DOHH2 (cell line): ENCODE results near the gene FMNL3.

Experiments
- H3F3A ChIP-seq: fragments of 200-600 bp; sonication (generic), shearing (Covaris generic); 2 replicates; pipeline ENCODE4 v1.6.0; 2016; ENCODE audit warnings: antibody characterized with exemption, mild to moderate bottlenecking; ENCODE audit not compliant: control insufficient read depth, insufficient read depth
- H3K27ac ChIP-seq: fragments of 200-600 bp; sonication (generic); 2 replicates; pipeline ENCODE4 v1.5.1; 2014; ENCODE audit warnings: low read depth, mild to moderate bottlenecking, low read length, moderate library complexity
- H3K27me3 ChIP-seq: fragments of 200-600 bp; sonication (generic); 2 replicates; pipeline ENCODE4 v1.6.1; 2014; ENCODE audit warnings: mild to moderate bottlenecking, low read length, mixed read lengths; ENCODE audit not compliant: control insufficient read depth
- H3K36me3 ChIP-seq: fragments of 200-600 bp; sonication (generic); 2 replicates; pipeline ENCODE4 v1.6.1; 2014; ENCODE audit warnings: mild to moderate bottlenecking, low read length, moderate library complexity, mixed read lengths; ENCODE audit not compliant: control insufficient read depth
- H3K4me1 ChIP-seq: fragments of 200-600 bp; sonication (generic); 2 replicates; pipeline ENCODE4 v1.6.1; 2014; ENCODE audit warnings: mild to moderate bottlenecking, low read length, mixed read lengths; ENCODE audit not compliant: control insufficient read depth
- H3K4me2 ChIP-seq: fragments of 200-600 bp; sonication (generic); 2 replicates; pipeline ENCODE4 v1.6.0; 2014; ENCODE audit warnings: mild to moderate bottlenecking, low read length, moderate library complexity
- H3K4me3 ChIP-seq: fragments of 200-600 bp; sonication (generic); 2 replicates; pipeline ENCODE4 v1.5.1; 2014; ENCODE audit warnings: mild to moderate bottlenecking, low read length, mixed read lengths
- H3K79me2 ChIP-seq: fragments of 200-600 bp; sonication (generic); 2 replicates; pipeline ENCODE4 v1.6.1; 2014; ENCODE audit warnings: mild to moderate bottlenecking, low read length, mixed read lengths; ENCODE audit not compliant: control insufficient read depth
- H3K9me2 ChIP-seq: fragments of 200-600 bp; sonication (generic); replicated peaks from 2 replicates; pipeline ENCODE4 v1.6.1; 2014; ENCODE audit warnings: mild to moderate bottlenecking, low read length, mixed read lengths; ENCODE audit not compliant: control insufficient read depth
- H3K9me3 ChIP-seq: fragments of 200-600 bp; sonication (generic); 2 replicates; pipeline ENCODE4 v1.6.1; 2014; ENCODE audit warnings: antibody characterized with exemption, low read length, mixed read lengths; ENCODE audit not compliant: control insufficient read depth, insufficient read depth
- H4K20me1 ChIP-seq: fragments of 200-600 bp; sonication (generic); 2 replicates; pipeline ENCODE4 v1.6.0; 2014; ENCODE audit warnings: low read depth, mild to moderate bottlenecking, antibody characterized with exemption, low read length, moderate library complexity; ENCODE audit not compliant: control insufficient read depth, insufficient read depth
- EZH2phosphoT487 ChIP-seq: fragments of 200-600 bp; sonication (generic); IDR thresholded peaks from 2 replicates; pipeline ENCODE4 v1.6.1; 2017; ENCODE audit warnings: borderline replicate concordance, mild to moderate bottlenecking, antibody characterized with exemption, low read length, moderate library complexity, mixed read lengths
- TF ChIP-seq, protein P1 (sequence below): fragments of 200-600 bp; sonication (generic); IDR thresholded peaks from one replicate; pipeline ENCODE4 v1.5.1; 2014; ENCODE audit warnings: antibody characterized with exemption, mild to moderate bottlenecking, low read depth, low read length; ENCODE audit not compliant: poor library complexity, severe bottlenecking

FMNL3 gene

DNA sequence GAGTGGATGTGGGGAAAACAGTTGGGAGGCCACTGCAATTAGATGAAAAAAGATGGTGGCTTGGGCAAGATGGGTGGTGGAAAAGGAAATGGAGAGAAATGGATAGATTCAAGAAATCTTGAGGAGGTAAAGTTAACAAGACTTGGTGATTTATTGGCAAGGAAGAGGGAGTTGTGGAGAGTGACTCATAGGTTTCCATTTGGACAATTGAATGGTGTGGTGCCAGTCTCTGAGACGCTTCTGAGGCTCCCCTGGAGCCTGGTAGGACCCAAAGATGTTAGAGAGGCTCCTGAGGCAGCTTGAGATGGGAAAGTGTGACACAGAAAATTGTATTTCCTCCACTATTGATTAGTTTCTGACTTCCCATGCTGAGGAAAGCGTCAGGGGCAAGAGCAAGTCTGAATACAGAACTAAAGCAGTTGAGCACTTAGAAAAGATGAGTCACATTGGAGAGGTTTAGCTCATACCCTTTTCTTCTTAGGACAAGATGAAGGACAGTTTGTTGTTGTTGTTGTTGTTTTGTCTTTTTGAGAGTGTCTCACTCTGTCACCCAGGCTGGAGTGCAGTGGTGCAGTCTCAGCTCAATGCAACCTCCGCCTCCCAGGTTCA lies 79.3 kb downstream of the FMNL3 start:
- no peak for TF ChIP-seq EZH2phosphoT487
- TF ChIP-seq, protein P1, sequence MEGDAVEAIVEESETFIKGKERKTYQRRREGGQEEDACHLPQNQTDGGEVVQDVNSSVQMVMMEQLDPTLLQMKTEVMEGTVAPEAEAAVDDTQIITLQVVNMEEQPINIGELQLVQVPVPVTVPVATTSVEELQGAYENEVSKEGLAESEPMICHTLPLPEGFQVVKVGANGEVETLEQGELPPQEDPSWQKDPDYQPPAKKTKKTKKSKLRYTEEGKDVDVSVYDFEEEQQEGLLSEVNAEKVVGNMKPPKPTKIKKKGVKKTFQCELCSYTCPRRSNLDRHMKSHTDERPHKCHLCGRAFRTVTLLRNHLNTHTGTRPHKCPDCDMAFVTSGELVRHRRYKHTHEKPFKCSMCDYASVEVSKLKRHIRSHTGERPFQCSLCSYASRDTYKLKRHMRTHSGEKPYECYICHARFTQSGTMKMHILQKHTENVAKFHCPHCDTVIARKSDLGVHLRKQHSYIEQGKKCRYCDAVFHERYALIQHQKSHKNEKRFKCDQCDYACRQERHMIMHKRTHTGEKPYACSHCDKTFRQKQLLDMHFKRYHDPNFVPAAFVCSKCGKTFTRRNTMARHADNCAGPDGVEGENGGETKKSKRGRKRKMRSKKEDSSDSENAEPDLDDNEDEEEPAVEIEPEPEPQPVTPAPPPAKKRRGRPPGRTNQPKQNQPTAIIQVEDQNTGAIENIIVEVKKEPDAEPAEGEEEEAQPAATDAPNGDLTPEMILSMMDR: no peak
- Histone ChIP-seq H3F3A (peaks cover 23% of the 10 kb centered on the region), H3K27ac (no peak overlapping the region)

DNA sequence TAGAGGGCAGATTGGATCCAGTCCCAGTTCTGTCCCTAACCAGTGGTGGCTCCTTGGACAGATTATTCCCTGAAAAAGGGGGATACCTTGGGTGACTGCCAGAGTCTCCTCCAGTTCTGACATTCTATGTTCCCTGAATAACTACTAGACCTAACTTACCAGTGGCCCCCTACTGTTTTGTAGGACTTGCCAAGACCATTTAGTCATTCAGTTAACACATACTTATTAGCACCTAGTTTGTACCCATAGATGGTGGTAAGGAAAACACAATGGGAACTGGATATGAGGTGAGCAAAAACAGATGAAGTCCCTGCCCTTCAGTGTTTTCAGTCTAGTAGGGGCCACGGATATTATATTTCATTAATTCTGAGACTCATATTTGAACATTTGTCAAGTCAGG lies 80.4 kb downstream of the FMNL3 start:
- no peaks in the 10 kb centered on the region for H3K9me3 ChIP-seq

More for the DNA sequence above, 79.3 kb downstream of the FMNL3 start:
- Histone ChIP-seq H3K9me3 (no peaks in the 10 kb centered on the region), H3K27me3 (no peaks in the 10 kb centered on the region; the same call in 1 of the 2 replicates), H3K4me1 (peaks cover 26% of the 10 kb centered on the region), H3K36me3 (no peaks in the 10 kb centered on the region), H3K4me3 (no peak overlapping the region), H4K20me1 (no peaks in the 10 kb centered on the region), H3K79me2 (no peaks in the 10 kb centered on the region), H3K4me2 (no peak overlapping the region), H3K9me2 (no peaks in the 10 kb centered on the region)

DNA sequence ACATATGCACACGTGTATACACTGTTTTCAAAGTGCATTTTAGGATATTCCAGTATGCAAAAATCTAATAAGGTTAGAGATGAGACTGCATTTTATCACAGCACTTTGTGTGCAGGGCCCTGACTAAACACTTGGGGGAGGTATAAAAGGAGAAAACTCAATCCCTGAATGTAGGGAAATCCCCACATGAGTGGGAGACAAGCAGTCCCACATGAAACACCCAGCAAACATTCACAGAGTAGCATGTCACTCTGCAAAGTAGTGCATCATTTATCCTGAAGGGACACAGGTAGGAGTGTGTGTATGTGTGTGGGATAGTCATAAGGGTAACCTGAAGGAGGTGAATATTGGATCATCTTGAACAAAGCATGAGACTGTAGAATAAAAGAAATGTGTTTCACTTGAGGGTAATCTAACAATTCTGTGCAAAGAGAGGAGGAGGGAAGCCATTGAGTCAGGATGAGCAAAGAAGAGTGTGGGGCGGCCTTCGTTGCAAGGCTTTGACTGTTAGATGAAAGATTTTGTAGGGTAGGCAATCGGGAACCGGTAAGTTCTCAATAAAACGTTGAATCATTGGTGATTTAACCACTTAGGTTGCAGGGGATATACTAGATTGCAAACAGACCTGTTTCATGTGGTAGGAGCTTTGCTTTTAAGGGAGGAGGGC lies 80.9 kb downstream of the FMNL3 start:
- H3K27ac ChIP-seq: no peak overlapping the region
- no peaks in the 10 kb centered on the region for H3K9me2 ChIP-seq
- peaks cover 42% of the 10 kb centered on the region for H3K4me1 ChIP-seq
- peaks cover 36% of the 10 kb centered on the region for H3F3A ChIP-seq
- H4K20me1 ChIP-seq: no peaks in the 10 kb centered on the region
- H3K4me3 ChIP-seq: no peak overlapping the region
- H3K4me2 ChIP-seq: no peak overlapping the region
- H3K36me3 ChIP-seq: no peaks in the 10 kb centered on the region
- H3K27me3 ChIP-seq: no peaks in the 10 kb centered on the region; the same call in 1 of the 2 replicates
- no peaks in the 10 kb centered on the region for H3K79me2 ChIP-seq
- TF ChIP-seq, protein P1: peak; percentile 45
- TF ChIP-seq EZH2phosphoT487: no peak
- no peaks in the 10 kb centered on the region for H3K9me3 ChIP-seq

More for the DNA sequence above, 80.4 kb downstream of the FMNL3 start:
- no peaks in the 10 kb centered on the region for H3K79me2 ChIP-seq
- no peaks in the 10 kb centered on the region for H3K36me3 ChIP-seq
- H3K4me1 ChIP-seq: peaks cover 36% of the 10 kb centered on the region
- no peaks in the 10 kb centered on the region; the same call in 1 of the 2 replicates for H3K27me3 ChIP-seq
- no peak overlapping the region for H3K4me2 ChIP-seq
- H3F3A ChIP-seq: peaks cover 31% of the 10 kb centered on the region
- no peaks in the 10 kb centered on the region for H4K20me1 ChIP-seq
- no peaks in the 10 kb centered on the region for H3K9me2 ChIP-seq
- no peak overlapping the region for H3K27ac ChIP-seq
- TF ChIP-seq, protein P1: no peak
- TF ChIP-seq EZH2phosphoT487: no peak
- H3K4me3 ChIP-seq: no peak overlapping the region
